IPS-NIHi7 (cell line): Measurements from ENCODE around the gene PRRX2.

Experiments
- DNase-seq: peaks from one replicate; pipeline ENCODE4 v3.0.0; 2012; ENCODE audit warnings: mixed read lengths; ENCODE audit errors: extremely low spot score

The PRRX2 gene

DNA sequence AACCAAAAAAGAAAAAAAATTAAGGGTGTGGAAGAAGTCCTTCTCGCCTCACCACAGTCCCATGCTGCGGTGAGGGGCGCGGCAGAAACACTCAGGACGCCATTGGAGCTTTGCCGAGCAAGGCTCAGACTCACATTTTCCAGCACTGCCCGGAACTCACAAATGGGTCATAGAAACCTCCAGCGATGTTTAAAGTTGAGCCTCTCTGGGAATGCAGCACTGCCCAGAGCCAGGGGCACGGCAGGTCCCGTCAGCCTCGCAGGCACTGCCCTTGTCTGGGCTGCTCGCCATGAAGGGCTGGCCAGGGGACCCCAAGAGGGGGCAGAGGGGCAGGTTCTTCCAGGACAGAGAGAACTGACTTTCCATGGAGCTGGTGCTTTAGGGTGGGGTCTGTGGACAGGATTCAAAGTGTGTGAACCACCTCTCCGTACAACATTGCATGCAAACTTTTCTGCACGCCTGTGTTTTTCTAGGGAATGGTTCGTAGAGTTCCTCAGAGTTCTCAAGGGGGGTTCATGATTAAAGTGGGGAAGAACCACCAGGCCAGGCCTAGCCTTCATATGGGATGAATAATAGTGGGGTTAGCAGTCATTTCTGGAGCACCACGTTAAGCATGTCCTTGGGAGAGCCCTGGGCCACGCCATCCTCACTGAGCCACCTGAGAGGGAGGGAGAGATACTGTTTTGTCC, 38.4 kb downstream of the PRRX2 start:
- no peak for DNase-seq

GRCh38 chr9:129704807-129705206, 39.4 kb downstream of the PRRX2 start:
- DNase-seq, result no peak

DNA sequence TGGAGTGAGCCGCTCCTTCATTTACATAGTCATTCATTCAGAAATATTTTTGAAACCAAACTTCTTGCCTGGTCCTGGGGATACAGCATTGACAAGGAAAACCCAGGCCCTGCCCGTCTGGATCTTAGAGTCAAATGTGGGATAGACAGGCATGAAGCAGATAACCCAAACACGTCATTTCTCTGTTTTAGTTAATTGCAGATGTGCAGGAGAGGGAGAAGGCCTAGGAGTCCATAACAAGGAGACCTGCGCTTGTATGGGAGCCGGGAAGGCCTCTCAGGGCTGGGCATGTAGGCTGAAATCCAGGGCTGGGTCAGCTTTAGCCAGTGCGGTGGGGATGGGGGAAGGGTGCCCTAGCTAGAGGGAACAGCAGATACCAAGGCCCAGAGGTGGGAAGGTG, 43.3 kb downstream of the PRRX2 start:
- DNase-seq, result no peak

GRCh38 chr9:129709438-129710168, 44.2 kb downstream of the PRRX2 start:
- no peak for DNase-seq

DNA sequence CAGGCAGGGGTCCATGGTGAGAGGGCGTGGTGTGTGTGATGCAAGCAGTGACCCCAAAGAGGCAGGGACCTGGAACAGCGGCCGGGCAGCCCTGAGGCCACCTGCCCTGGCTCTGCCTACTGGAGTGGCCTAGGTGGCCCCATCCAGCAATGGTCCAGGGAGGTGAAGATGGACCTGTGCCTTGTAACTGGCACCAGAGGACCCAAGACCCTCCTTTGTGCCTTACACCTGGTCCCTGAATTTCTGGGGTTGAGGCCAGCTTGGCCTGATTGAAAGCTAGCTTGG, 44.7 kb downstream of the PRRX2 start:
- DNase-seq, result no peak

- no peak for DNase-seq
Observed at GRCh38 chr9:129712634-129713401, 47.4 kb downstream of the PRRX2 start.

DNA sequence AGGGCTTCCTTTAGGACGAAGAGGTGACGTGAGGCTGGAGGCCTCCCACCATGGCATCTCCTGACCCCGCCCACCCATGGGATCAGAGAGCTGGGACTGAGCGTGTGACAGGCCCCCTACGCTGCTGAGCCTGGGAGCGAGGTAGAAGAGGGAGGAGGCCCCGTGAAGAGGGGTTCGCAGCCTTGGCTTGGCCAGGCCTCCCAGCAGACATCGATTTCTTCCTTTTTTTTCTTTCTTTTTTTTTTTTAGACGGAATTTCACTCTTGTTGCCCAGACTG, 47.9 kb downstream of the PRRX2 start:
- no peak for DNase-seq

- DNase-seq, result no peak
Observed at GRCh38 chr9:129714511-129715061, 49.1 kb downstream of the PRRX2 start.

DNA sequence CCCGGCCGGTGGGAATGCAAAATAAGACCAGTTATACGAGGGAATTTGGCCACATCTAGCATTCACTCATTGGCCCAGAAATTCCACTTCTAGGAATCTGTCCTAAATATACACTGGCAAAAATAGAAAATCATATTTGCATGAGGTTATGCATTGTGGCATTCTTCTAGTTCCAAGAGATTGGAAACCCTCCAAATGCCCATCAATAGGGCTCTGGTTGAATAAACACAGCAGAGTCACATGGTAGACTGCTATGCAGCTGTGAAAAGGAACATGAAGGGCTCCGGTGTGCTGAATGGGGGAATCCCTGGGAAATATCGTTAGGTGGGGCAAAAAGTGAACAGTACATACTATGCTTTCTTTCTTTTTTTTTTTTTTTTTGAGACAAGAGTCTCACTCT, 50.6 kb downstream of the PRRX2 start:
- DNase-seq, result no peak

- DNase-seq, result no peak
Observed at GRCh38 chr9:129717991-129718390, 52.5 kb downstream of the PRRX2 start.

- no peak for DNase-seq
Observed at GRCh38 chr9:129718647-129719046, 53.2 kb downstream of the PRRX2 start.

DNA sequence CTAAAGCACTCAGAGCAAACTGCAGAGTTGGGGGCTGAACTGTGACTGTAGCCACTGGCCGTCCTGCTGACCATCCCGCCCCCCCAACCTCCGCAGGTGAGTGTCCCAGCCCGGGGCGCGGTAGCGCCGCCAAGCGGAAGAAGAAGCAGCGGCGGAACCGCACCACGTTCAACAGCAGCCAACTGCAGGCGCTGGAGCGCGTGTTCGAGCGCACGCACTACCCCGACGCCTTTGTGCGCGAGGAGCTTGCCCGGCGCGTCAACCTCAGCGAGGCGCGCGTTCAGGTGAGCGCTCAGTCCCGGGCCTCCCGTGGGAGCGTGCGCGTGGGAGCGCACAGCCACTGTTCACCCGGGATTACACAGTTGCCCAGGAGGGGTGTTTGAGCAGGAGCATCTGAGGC, 53.7 kb downstream of the PRRX2 start:
- DNase-seq, result peak; percentile 56

DNA sequence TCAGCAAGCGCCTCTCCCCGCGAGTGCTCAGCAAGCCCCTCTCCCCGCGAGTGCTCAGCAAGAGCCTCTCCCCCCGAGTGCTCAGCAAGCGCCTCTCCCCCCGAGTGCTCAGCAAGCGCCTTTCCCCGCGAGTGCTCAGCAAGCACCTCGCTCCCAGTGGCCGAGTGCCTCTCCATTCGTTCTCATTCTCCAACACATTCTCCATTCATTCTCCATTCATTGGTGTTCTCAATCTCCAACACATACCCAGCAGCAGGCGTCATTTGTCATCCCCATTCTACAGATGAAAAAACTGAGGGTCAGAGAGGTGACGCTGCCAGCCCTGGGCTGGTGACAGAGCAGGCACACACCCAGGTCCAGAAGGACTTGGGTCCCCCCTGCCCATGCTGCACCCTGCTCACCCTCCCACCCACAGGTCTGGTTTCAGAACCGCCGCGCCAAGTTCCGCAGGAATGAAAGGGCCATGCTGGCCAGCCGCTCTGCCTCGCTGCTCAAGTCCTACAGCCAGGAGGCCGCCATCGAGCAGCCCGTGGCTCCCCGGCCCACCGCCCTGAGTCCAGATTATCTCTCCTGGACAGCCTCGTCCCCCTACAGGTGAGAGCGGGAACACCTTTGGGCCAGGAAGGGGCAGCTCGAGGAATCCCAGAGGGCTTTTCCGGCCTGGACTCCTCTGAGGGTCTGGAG, 54.9 kb downstream of the PRRX2 start:
- peak; percentile 79 for DNase-seq

- no peak for DNase-seq
Observed at GRCh38 chr9:129720865-129721545, 55.6 kb downstream of the PRRX2 start.

GRCh38 chr9:129722913-129723312, 57.5 kb downstream of the PRRX2 start:
- DNase-seq, result no peak

DNA sequence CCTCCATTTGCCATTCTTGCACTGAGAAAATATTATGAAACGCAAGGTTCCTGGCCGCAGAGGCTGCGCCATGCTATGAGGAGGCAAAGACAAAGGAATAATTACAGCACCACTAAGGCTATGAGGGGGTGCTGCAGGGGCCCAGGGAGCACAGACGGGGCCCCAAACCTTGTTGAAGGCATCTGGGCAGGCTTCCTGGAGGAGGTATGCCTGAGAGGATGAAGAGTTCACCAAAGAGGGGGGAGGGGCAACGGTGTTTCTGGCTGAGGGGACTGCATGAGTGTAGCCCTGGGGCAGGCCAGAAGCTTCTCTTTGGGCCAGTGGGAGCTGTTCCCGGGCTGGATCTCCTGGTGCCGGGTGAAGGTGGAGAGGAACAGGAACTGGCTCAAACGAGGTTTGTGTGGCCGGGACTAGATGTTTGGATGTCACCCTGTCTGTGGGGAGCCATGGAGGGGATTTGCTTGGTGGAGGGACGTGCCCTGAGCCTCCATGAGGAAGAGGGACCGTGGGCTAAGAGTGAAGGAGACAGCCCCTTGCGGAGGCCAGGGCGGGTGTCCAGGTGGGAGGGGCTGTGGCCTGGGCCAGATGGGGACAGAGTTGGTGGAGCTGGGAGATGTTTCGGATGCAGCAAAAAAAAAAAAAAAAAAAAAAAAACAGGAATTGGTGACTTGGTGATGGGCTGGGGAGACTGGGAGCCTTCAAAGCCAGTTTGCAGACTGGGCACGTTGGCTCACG, 59.2 kb downstream of the PRRX2 start:
- DNase-seq, result no peak

DNA sequence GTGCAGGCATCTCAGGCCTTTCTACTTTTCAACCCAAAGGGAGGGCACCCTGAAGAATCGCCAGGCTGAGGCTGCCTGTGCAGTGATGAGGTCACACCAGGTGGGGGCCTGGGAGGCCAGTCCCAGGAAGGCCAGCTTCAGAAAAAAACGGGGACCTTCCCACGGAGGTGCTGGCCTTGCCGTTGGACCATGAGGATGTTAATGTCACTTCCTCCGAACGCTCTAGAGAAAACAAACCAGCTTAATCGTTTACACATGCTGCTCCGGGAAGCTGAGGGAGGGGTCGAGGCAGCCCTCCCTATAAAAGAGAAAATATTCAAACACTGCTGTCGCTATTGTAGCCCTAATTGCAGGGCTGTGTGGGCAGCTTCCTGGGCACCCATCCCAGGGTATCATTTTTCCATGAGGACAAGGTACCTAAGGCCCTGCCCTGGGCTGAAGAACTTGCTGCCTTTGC, 60.4 kb downstream of the PRRX2 start:
- no peak for DNase-seq

DNA sequence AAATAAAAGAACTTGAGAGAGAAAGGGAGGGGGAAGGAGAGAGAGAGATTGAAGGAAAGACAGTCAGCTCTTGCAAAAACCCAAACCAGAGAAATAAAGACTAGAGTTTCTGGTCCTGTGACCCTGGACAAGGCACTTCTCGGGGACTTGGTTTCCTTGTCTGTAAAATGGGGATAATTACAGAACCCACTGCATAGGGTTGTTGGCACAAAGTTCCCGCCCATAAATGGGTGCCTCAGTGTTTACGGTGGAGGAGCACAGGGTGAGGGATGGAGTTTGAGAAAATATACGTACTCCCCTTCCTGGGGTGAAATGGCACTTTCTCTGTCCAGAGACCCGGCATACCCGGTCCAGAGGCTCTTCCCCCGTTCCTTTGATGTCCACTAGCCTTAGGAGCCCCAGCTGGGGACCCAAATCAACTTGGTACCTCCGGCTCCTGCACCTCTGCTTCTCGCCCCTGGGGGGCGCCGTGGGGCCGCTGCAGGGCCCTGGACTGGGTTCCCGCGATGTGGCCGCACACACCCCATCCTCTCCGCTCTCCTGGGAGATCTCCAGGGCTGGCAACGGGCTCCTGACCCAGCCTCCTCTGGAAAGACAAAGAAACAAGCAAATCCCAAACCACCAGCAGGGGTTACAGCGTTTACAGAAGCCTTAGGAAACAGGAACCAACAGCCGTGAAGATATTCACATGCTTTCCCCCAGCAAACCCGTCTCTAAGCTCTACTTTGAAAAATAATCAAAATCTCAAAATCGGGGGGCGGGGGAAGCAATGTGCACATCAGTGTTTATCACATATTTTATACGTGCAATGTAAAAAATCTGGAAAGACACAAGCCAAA, 61.1 kb downstream of the PRRX2 start:
- peak; percentile 98 for DNase-seq

GRCh38 chr9:129728744-129729143, 63.3 kb downstream of the PRRX2 start:
- DNase-seq, result no peak

DNA sequence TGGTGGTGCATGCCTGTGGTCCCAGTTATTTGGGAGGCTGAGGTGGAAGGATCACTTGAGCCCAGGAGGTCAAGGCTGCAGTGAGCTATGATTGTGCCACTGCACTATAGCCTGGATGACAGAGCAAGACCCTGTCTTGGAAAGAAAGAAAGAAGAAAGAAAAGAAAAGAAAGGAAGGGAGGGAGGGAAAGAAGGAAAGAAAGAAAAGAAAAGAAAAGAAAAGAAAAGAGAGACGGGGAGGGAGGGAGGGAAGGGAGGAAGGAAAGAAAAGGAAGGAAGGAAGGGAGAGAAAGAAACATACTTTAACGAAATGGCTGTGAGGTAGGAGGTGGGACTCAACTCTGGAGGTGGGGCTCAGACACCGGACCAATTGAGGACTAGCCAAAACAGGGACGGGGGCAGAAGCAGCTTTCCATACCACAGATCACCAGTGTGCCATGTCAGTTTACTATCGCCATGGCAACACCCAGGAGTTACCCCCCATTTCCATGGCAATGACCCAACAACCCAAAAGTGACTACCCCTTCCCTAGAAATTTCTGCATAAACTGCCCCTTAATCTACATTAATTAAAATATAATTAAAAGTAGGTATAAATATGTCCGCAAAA, 66.1 kb downstream of the PRRX2 start:
- no peak for DNase-seq
